ENCODE results near the gene OR1S2.

The OR1S2 gene

DNA sequence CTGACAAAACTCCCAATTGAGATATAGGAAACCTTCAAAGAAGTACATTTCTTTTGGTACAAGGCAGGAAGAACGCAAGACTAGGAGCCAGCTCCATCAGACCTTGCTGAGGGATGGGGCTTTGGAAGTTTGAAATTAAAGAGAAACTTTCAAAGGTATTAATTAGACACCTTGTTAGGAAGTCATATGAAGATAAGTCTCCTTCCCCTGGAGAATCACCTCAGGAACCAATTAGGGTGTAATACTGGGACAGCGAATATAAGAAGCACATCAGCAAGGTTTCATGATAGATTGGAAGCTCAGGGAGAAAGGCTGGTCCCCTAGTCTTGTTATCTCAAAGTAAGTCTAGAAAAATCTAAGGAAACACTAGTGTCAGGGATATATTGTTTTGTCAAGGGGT, 15.2 kb downstream of the OR1S2 start, which contains the start of gene OR9Q2:
TSS of gene OR9Q2 (plus strand) at position 301 of the 400 bp plus-strand sequence. CDS start 1,421 bp downstream, outside the sequence.
- no peak within 1 kb of the TSS for H3K4me3 ChIP-seq (ENCODE audit: low read length in 2 of 2)
- no peaks in the 10 kb centered on the region for H3K27me3 ChIP-seq (ENCODE audit: control insufficient read depth in 2 of 2, insufficient read depth in 2 of 2, low read length in 2 of 2)
- H3K9ac ChIP-seq (ENCODE audit: low read depth in 1 of 2, low read length in 2 of 2) = no peak within 1 kb of the TSS
- H3K4me1 ChIP-seq (ENCODE audit: control insufficient read depth in 2 of 2, insufficient read depth in 2 of 2, low read length in 2 of 2) = peaks cover 10 to 18% of the 10 kb centered on the region in 2 donors
- no peaks in the 10 kb centered on the region for H3K9me3 ChIP-seq (ENCODE audit: control insufficient read depth in 2 of 2, low read length in 2 of 2)
- H3K27ac ChIP-seq (ENCODE audit: low read depth in 2 of 2, low read length in 2 of 2) = no peak within 1 kb of the TSS
- H3K36me3 ChIP-seq (ENCODE audit: control insufficient read depth in 2 of 2, insufficient read depth in 2 of 2, low read length in 2 of 2) = no peaks in the 10 kb centered on the region

DNA sequence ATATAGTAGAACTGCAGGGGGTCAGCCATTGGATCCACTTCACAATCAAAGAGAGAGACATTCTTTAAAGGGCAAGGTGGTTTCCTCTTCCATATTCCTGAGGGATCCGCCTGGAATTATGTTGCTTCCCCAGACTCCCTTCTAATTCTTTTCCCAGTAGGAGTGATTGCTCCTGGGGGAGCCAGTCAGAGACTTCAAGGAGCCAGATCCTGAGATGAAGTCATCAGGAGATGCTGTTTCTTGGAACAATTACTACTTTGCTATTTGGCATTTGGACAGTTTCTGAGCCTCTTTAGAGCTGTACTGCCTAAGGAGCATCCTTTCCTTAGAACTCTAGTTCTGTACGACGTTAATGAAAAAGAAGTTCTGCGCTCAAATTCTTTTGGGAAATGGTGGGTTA, 17.0 kb downstream of the OR1S2 start:
- no peak overlapping the region for H3K9ac ChIP-seq (ENCODE audit: low read depth in 1 of 2, low read length in 2 of 2)
- H3K36me3 ChIP-seq (ENCODE audit: control insufficient read depth in 2 of 2, insufficient read depth in 2 of 2, low read length in 2 of 2) = no peaks in the 10 kb centered on the region
- no peaks in the 10 kb centered on the region for H3K9me3 ChIP-seq (ENCODE audit: control insufficient read depth in 2 of 2, low read length in 2 of 2)

DNA sequence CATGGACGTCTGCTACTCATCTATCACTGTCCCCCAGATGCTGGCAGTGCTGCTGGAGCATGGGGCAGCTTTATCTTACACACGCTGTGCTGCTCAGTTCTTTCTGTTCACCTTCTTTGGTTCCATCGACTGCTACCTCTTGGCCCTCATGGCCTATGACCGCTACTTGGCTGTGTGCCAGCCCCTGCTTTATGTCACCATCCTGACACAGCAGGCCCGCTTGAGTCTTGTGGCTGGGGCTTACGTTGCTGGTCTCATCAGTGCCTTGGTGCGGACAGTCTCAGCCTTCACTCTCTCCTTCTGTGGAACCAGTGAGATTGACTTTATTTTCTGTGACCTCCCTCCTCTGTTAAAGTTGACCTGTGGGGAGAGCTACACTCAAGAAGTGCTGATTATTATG, 24.3 kb downstream of the OR1S2 start:
- Histone ChIP-seq H3K36me3 (ENCODE audit: control insufficient read depth in 2 of 2, insufficient read depth in 2 of 2, low read length in 2 of 2) (no peaks in the 10 kb centered on the region), H3K4me1 (ENCODE audit: control insufficient read depth in 2 of 2, insufficient read depth in 2 of 2, low read length in 2 of 2) (no peaks in the 10 kb centered on the region), H3K4me3 (ENCODE audit: low read length in 2 of 2) (no peak overlapping the region), H3K9me3 (ENCODE audit: control insufficient read depth in 2 of 2, low read length in 2 of 2) (no peaks in the 10 kb centered on the region), H3K27me3 (ENCODE audit: control insufficient read depth in 2 of 2, insufficient read depth in 2 of 2, low read length in 2 of 2) (no peaks in the 10 kb centered on the region), H3K9ac (ENCODE audit: low read depth in 1 of 2, low read length in 2 of 2) (no peak overlapping the region), H3K27ac (ENCODE audit: low read depth in 2 of 2, low read length in 2 of 2) (no peak overlapping the region)

More for the DNA sequence above, 17.0 kb downstream of the OR1S2 start:
- H3K27me3 ChIP-seq (ENCODE audit: control insufficient read depth in 2 of 2, insufficient read depth in 2 of 2, low read length in 2 of 2) = no peaks in the 10 kb centered on the region
- H3K4me1 ChIP-seq (ENCODE audit: control insufficient read depth in 2 of 2, insufficient read depth in 2 of 2, low read length in 2 of 2) = peaks cover 2 to 5% of the 10 kb centered on the region in 2 donors
- no peak overlapping the region for H3K4me3 ChIP-seq (ENCODE audit: low read length in 2 of 2)
- H3K27ac ChIP-seq (ENCODE audit: low read depth in 2 of 2, low read length in 2 of 2) = no peak overlapping the region

DNA sequence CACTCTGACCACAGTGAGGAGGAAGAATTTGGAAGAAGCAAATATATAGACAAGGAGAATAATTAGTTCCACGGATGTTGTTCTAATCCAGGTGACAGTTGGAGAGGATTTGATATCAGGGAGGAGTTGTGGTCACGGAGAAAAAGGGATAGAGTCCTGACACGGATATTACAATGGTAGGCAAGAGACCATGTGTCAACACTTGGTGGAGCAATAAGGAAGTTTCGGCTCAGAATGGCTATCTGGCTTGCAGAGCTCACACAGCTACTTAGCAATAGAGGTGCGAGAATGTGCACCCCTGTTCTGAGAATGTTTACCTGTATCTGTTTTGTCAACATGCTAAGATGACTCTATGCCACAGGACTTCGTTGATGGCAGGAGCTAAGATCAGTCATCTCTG, 25.5 kb downstream of the OR1S2 start:
- Histone ChIP-seq H3K27ac (ENCODE audit: low read depth in 2 of 2, low read length in 2 of 2) (no peak overlapping the region), H3K4me3 (ENCODE audit: low read length in 2 of 2) (no peak overlapping the region), H3K9ac (ENCODE audit: low read depth in 1 of 2, low read length in 2 of 2) (no peak overlapping the region), H3K36me3 (ENCODE audit: control insufficient read depth in 2 of 2, insufficient read depth in 2 of 2, low read length in 2 of 2) (no peaks in the 10 kb centered on the region), H3K27me3 (ENCODE audit: control insufficient read depth in 2 of 2, insufficient read depth in 2 of 2, low read length in 2 of 2) (no peaks in the 10 kb centered on the region), H3K4me1 (ENCODE audit: control insufficient read depth in 2 of 2, insufficient read depth in 2 of 2, low read length in 2 of 2) (no peaks in the 10 kb centered on the region), H3K9me3 (ENCODE audit: control insufficient read depth in 2 of 2, low read length in 2 of 2) (no peaks in the 10 kb centered on the region)

DNA sequence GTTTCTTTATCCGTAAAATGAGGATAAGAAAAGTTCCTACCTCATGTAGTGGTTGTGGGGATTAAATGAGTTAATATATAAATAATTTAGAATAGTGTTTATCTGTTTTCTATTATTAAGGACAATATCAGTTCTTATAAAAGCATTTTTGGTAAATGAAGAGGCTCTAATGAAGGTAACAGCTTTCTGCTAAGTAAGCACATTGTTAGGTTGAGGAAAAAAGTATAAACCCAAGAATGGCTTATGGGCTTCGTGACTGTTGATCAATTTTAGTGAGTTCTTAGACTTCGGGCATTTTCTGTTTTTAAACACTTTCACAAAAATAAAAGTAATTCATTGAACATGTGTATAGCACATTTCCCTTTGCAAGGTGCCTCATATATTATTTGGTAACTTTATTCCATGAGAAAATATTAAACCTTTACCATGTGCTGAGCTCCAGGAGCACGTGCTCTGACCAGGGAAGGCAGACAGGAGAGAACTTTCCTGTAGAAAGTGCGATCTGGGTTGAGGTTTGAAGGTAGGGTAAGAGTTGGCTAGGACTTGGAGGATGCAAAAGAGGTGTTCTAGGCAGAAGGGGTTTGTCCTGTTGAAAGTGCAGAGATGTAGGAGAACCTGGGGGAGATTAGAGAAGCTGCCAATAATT, 26.4 kb downstream of the OR1S2 start:
- Histone ChIP-seq H3K4me3 (ENCODE audit: low read length in 2 of 2) (no peak overlapping the region), H3K27me3 (ENCODE audit: control insufficient read depth in 2 of 2, insufficient read depth in 2 of 2, low read length in 2 of 2) (no peaks in the 10 kb centered on the region), H3K27ac (ENCODE audit: low read depth in 2 of 2, low read length in 2 of 2) (no peak overlapping the region)

DNA sequence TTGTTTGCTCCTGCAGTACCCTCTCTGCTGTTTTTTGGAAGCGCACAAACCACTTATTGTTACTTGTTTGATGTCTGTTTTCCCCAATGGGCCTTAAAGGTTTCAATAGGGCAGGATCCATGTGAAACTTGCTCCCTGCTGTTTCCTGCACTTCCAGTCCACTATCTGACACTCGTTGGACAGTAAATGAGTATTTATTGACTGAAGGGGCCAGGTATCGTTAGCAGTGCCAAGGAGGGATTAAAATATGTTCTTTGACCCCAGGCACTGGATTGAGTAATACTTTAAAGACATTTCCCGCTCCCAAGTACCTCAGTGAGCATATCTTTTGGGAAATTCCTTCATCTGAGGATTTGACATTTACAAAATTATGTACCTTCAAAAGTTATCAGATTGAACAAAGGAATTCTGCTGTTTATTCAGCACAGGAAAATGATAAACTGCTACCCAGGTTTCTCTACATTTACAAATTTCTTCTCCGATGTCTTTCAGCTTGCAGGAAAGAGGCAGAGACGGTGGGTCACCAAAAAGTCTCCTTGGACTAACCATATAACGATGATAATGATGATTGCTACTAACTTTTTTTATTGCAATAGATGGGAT, 38.3 kb downstream of the OR1S2 start:
- no peak overlapping the region for H3K9ac ChIP-seq (ENCODE audit: low read depth in 1 of 2, low read length in 2 of 2)
- H3K27ac ChIP-seq (ENCODE audit: low read depth in 2 of 2, low read length in 2 of 2) = no peak overlapping the region
- peaks cover 0 to 5% of the 10 kb centered on the region in 2 donors for H3K4me1 ChIP-seq (ENCODE audit: control insufficient read depth in 2 of 2, insufficient read depth in 2 of 2, low read length in 2 of 2)
- no peaks in the 10 kb centered on the region for H3K36me3 ChIP-seq (ENCODE audit: control insufficient read depth in 2 of 2, insufficient read depth in 2 of 2, low read length in 2 of 2)
- H3K9me3 ChIP-seq (ENCODE audit: control insufficient read depth in 2 of 2, low read length in 2 of 2) = no peaks in the 10 kb centered on the region
- H3K4me3 ChIP-seq (ENCODE audit: low read length in 2 of 2) = no peak overlapping the region
- no peaks in the 10 kb centered on the region for H3K27me3 ChIP-seq (ENCODE audit: control insufficient read depth in 2 of 2, insufficient read depth in 2 of 2, low read length in 2 of 2)

More for the DNA sequence above, 26.4 kb downstream of the OR1S2 start:
- Histone ChIP-seq H3K4me1 (ENCODE audit: control insufficient read depth in 2 of 2, insufficient read depth in 2 of 2, low read length in 2 of 2) (no peaks in the 10 kb centered on the region), H3K9me3 (ENCODE audit: control insufficient read depth in 2 of 2, low read length in 2 of 2) (no peaks in the 10 kb centered on the region), H3K9ac (ENCODE audit: low read depth in 1 of 2, low read length in 2 of 2) (no peak overlapping the region), H3K36me3 (ENCODE audit: control insufficient read depth in 2 of 2, insufficient read depth in 2 of 2, low read length in 2 of 2) (no peaks in the 10 kb centered on the region)

DNA sequence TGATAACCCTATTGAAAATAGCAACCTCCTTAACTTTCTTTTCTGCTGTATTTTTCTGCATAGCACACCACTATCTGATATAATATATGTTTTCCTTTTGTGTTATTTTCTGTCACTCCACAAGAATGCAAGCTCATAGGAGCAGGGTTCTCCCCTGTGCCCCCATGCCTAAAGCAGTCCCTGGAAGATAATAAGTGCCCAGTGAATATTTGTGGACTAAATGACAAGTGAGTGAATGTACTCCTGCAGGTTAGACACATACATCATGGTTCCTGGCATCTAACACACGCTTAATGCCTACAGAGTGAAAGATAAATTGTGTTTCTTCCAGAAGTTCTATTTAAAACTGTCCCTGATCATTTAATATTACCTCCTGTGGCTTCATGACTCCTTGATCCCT, 39.0 kb downstream of the OR1S2 start:
- Histone ChIP-seq H3K36me3 (ENCODE audit: control insufficient read depth in 2 of 2, insufficient read depth in 2 of 2, low read length in 2 of 2) (no peaks in the 10 kb centered on the region), H3K27me3 (ENCODE audit: control insufficient read depth in 2 of 2, insufficient read depth in 2 of 2, low read length in 2 of 2) (no peaks in the 10 kb centered on the region), H3K4me3 (ENCODE audit: low read length in 2 of 2) (no peak overlapping the region), H3K27ac (ENCODE audit: low read depth in 2 of 2, low read length in 2 of 2) (no peak overlapping the region), H3K9ac (ENCODE audit: low read depth in 1 of 2, low read length in 2 of 2) (no peak overlapping the region), H3K9me3 (ENCODE audit: control insufficient read depth in 2 of 2, low read length in 2 of 2) (no peaks in the 10 kb centered on the region), H3K4me1 (ENCODE audit: control insufficient read depth in 2 of 2, insufficient read depth in 2 of 2, low read length in 2 of 2) (peaks cover 0 to 5% of the 10 kb centered on the region in 2 donors)

DNA sequence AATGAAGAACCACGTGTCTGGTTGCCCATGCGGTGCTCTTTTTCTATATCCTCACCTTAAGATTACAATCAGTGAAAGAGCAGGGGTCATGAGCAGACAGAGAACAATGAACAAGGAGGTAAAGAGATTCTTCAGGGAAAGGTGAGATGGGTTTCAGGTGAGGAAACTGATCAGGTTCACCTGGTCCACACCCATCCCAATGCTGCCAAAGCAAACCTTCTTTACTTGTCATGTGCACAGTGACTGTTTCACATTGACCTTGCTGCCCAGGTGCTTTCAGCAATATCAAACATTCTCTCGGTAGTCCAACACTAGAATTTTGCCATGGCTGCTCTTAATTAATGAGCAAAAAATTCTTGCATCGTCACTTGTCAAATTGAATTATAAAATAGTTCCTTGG, 39.6 kb downstream of the OR1S2 start:
- H3K4me3 ChIP-seq (ENCODE audit: low read length in 2 of 2) = no peak overlapping the region
- no peaks in the 10 kb centered on the region for H3K9me3 ChIP-seq (ENCODE audit: control insufficient read depth in 2 of 2, low read length in 2 of 2)
- no peak overlapping the region for H3K9ac ChIP-seq (ENCODE audit: low read depth in 1 of 2, low read length in 2 of 2)
- H3K4me1 ChIP-seq (ENCODE audit: control insufficient read depth in 2 of 2, insufficient read depth in 2 of 2, low read length in 2 of 2) = peaks cover 0 to 5% of the 10 kb centered on the region in 2 donors
- H3K27ac ChIP-seq (ENCODE audit: low read depth in 2 of 2, low read length in 2 of 2) = no peak overlapping the region
- H3K27me3 ChIP-seq (ENCODE audit: control insufficient read depth in 2 of 2, insufficient read depth in 2 of 2, low read length in 2 of 2) = no peaks in the 10 kb centered on the region
- H3K36me3 ChIP-seq (ENCODE audit: control insufficient read depth in 2 of 2, insufficient read depth in 2 of 2, low read length in 2 of 2) = no peaks in the 10 kb centered on the region
